ENCODE results near the gene PRC1.
"Not testable (repeated sequence)": the region's sequence is repeated elsewhere in the genome, so short reads cannot be mapped to it uniquely, and the experiment has no call there.

PRC1 gene

DNA sequence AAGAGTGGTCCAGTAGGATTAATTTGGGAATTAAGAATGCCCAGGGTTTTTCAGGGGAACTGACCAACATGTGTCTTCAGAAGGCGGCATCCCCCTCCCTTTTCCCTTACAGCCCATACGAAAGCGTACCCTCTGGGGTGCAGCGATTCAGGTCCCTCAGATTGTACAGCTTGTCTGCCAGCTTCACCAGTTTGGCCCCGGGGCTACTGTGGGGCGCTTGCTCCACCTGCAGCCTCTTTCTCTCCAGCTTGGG lies 62.8 kb downstream of the PRC1 start:
- DNase-seq = no peak

DNA sequence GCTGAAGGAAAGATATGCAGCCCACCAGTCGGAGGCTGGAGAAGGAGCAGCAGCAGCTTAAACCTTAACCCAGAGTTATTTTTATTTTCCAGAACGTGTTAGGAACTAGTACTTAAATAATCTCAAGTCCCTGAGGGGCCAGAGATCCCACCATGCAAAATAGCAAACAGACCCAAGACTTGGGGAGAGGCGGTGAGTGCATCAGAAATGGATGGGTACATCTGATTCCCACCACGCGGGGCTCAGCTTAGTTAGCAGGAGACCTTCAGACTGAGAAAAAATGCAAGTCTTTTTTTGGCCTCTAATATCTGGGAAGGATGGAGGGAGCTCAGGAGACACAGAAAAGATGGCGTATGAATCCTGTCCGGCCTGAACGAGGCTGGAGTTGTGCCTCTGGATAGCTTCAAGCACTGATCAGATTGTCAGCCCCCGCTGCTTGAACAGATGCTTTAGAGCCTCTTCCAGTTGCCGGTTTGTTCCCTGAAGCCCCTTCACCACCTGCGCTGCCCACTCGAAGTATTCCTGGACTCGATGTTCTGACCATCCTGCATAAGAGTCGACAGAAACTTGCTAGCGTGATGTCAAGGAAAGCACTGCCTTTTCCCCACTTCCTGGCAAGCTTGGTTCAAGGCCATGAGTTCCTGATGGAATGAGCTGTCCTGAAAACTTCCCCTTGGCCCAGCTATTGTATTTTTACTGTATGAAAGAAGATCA lies 63.3 kb downstream of the PRC1 start:
- DNase-seq = no peak

DNA sequence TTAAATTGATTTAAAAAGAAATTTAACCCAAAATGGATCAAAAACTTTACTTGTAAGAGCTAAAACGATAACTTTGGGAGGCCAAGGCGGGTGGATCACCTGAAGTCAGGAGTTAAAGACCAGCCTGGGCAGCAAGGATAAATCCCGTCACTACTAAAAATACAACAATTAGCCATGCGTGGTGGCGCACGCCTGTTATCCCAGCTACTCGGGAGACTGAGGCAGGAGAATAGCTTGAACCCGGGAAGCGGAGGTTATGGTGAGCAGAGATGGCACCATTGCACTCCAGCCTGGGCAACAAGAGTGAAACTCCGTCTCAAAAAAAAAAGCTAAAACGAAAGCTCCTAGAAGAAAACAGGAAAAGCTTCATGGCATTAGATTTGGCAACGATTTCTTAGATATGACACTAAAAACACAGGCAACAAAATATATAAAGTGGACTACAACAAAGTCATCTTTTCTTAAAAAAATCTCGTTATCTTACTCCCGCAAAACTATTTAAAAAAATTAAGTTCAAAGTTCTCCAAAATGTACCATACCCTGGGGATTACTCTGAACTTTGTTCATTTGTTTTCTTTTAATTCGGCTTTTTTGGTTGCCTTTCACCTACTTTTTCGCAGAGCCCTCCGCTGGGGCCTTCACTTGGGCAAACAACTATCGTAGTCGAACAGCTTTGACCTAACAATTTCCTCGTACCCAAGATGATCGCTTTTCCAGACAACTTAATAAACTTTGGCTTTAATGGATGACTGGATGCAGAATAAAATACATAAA lies 64.9 kb downstream of the PRC1 start:
- no peak for DNase-seq

DNA sequence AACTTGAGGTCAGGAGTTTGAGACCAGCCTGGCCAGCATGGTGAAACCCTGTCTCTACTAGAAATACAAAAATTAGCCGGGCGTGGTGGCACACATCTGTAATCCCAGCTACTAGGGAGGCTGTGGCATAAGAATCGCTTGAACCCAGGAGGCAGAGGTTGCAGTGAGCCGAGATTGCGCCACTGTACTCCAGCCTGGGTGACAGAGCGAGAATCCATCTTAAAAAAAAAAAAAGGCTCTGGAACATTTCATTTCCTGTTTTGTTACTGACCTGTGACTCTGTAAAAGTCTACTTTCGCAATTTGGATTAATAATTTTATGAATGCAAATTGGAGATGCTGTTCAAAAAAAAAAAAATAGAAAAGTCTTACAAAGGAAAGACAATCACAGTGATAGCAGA lies 66.2 kb downstream of the PRC1 start:
- not testable (repeated sequence) for DNase-seq

DNA sequence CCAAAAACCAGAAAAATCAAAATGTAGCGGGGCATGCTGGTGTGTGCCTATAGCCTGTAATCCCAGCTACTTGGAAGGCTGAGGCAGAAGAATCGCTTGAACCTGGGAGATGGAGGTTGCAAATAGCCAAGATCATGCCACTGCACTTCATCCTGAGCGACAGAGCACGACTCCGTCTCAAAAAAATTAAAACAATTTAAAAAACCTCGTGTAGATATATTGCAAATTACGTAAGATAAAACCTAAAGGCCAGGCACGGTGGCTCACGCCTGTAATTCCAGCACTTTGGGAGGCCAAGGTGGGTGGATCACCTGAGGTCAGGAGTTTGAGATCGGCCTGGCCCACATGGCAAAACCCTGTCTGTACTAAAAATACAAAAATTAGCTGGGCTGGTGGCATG lies 67.6 kb downstream of the PRC1 start:
- not testable (repeated sequence) for DNase-seq

DNA sequence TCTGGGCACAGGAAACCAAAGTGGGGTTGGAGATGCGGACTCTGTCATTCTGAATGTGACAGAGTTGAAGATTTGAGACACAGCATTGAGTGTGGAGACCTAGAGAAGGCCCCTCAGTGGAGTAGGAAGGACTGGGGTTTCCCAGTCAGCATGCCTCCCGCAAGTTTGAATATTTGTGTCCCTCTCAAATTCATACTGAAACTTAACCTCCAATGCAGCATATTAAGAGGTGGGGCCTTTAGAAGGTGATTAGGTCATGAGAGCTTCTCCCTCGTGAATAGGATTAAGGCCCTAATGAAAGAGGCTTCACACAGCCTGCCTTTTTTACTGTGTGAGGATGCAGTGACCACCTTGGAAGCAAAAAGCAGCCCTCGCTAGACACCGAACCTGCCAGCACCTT lies 70.0 kb downstream of the PRC1 start:
- DNase-seq = no peak

DNA sequence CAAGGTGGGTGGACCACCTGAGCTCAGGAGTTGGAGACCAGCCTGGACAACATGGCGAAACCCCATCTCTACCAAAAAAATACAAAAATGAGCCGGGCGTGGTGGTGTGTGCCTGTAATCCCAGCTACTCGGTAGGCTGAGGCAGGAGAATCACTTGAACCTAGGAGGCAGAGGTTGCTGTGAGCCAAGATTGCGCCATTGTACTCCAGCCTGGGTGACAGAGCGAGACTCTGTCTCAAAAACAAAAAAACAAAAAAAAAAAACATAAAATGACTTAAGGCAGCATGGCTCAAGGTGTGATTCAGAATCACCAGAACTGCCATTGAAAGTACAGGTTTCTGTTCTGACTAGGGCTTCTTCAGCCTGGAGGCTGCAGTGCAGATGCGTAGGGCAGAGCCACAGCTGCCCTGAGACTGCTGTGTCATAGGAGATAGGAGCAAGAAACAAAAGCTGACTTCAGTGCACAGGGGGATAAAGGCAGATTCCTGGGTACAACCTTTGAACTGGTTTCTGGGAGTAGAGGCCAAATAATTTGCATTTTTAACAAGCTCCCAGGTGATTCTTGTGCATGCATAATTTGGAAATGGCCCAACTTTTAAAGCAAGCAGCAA lies 71.5 kb downstream of the PRC1 start:
- DNase-seq = not testable (repeated sequence)

DNA sequence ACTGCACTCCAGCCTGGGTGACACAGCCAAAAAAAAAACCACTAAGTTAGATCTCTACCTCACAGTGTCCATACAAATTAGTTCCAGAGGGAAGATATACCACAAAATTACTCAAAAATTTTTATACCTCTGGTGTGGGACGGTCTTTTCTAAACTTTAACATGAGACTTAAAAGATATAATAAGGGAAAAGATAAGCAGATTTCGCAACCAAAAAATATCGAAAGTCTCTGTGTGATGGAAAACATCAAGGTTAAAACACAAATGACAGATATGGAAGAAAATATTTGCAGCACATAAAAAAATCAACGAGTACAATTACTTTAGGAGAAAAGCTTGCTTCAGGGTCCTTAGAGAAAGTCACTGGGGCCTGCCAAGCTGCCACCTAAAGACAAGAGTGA lies 72.4 kb downstream of the PRC1 start:
- DNase-seq = no peak

DNA sequence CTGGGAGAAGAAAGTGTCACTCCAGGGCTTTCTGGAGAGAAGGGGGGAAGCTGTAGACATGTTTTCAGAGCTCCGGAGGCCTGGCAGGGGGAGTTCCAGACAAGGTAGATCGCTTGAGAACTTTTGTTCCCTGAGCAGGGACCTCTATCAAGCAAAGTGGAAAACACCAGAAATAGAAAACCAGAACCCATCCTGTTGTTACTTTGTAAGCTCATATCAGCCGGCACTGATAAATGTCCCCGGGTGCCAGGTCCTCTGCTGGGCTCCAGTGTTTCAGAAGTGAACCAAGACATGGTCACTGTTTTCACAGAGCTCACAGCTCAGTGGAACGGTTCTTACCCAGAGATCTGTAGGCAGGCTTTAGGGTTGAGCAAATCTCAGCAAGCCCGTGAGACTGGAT lies 75.5 kb downstream of the PRC1 start:
- no peak for DNase-seq

DNA sequence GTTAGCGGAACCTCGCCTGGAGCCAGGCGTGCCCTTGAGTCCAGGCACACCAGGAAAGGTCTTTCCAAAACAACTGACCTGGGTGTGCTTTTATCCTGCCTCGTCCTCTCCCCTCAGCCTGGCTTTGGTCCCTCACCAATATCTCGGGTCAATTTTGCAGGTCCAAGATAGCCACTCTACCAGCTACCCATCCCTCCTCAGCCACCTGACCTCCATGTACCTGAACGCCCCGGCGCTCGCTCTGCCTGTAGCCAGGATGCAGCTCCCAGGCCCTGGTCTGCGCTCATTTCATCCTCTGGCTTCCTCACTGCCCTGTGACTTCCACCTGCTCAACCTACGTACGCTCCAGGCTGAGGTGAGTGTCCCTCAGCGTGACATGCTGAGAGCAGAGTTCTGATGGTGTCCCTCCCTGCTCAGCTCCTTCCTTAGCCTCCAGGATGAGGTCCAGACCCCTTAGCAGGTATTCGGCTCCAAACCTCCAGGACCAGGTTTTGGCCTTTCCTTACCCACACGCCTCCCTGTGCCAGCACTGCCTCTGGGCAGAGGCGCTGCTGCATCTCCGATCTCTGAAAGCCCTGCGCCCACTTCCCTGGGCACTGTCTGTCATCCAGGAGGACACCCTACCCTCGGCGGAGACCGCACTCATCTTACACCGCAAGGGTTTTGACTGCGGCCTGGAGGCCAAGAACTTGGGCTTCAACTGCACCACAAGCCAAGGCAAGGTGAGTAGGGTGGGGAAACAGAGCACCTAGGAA lies 76.1 kb downstream of the PRC1 start:
- no peak for DNase-seq

DNA sequence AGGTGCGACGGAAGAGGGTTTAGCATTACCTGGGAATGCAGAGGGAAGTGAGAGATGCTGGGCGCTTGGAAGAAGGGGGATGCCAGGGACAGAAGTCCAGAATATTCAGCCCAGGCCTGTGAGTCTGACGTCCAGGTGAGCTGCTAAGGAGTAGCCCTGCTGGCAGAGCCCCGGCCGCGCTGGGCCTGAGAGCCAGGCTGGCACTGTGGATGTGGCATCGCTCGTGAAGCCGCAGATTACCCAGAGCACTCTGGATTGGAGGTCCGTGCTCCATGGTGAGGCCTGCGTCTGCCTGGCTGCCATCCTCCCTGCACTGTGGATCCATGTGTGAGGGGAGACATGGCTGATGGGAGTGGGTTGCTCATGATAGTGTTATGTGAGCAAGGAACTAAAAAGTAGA lies 76.8 kb downstream of the PRC1 start:
- DNase-seq = no peak

DNA sequence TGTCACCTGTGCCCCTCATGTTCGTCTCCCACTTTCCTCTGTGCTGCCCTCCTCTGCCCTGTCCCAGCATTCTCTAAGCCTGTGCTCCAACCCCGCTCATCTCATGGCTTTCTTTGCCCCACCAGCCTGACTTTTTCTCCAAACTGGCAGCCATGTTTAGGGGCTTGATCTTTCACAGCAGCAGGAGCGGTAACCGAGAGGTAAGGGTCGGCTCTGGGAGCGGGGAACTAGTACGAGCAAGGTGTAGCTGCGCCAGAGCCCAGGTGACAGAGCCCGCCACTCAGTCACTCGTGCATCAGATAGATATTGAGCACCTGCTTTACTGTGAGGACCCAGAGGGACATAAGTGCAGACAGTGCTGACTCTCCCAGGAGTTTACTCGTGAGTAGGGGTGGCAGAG lies 77.9 kb downstream of the PRC1 start:
- no peak for DNase-seq
